PC-9 (cell line): Measurements from ENCODE around the gene OR4F15.

Experiments used
- EZH2 ChIP-seq: fragments of 200-600 bp; sonication (generic); IDR thresholded peaks from 2 replicates; pipeline ENCODE4 v1.8.0; 2017; ENCODE audit warnings: antibody characterized with exemption, low read depth
- TF ChIP-seq, protein P1 (sequence below): fragments of 200-600 bp; sonication (generic); conservative IDR thresholded peaks from 2 replicates; pipeline ENCODE4 v1.6.1; 2017; ENCODE audit warnings: mixed run types, antibody characterized with exemption, mild to moderate bottlenecking, moderate library complexity

DNA sequence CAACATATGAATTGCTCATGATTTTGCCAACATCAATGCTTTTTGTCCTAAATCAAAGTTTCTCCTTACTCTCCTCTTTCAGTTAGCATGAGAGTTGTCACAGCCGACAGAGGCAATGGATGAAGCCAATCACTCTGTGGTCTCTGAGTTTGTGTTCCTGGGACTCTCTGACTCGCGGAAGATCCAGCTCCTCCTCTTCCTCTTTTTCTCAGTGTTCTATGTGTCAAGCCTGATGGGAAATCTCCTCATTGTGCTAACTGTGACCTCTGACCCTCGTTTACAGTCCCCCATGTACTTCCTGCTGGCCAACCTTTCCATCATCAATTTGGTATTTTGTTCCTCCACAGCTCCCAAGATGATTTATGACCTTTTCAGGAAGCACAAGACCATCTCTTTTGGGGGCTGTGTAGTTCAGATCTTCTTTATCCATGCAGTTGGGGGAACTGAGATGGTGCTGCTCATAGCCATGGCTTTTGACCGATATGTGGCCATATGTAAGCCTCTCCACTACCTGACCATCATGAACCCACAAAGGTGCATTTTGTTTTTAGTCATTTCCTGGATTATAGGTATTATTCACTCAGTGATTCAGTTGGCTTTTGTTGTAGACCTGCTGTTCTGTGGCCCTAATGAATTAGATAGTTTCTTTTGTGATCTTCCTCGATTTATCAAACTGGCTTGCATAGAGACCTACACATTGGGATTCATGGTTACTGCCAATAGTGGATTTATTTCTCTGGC lies 6.2 kb upstream of the OR4F15 start:
- TF ChIP-seq, protein P1, sequence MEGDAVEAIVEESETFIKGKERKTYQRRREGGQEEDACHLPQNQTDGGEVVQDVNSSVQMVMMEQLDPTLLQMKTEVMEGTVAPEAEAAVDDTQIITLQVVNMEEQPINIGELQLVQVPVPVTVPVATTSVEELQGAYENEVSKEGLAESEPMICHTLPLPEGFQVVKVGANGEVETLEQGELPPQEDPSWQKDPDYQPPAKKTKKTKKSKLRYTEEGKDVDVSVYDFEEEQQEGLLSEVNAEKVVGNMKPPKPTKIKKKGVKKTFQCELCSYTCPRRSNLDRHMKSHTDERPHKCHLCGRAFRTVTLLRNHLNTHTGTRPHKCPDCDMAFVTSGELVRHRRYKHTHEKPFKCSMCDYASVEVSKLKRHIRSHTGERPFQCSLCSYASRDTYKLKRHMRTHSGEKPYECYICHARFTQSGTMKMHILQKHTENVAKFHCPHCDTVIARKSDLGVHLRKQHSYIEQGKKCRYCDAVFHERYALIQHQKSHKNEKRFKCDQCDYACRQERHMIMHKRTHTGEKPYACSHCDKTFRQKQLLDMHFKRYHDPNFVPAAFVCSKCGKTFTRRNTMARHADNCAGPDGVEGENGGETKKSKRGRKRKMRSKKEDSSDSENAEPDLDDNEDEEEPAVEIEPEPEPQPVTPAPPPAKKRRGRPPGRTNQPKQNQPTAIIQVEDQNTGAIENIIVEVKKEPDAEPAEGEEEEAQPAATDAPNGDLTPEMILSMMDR: no peak
- TF ChIP-seq EZH2: no peak
